Head of caudate nucleus (tissue), 42 donors: ENCODE measurements around the gene OR10G7.
A peak's percentile ranks its signal among the peaks of the same experiment; 100 is the strongest.

Experiments
- DNase-seq, 42 donors: peaks; one replicate each; pipeline versions ENCODE4 v3.0.0 to v3.0.0-alpha.2; 2020 to 2021; ENCODE audit warnings: mixed read lengths in 7 of 42
- intact Hi-C: fragments of 100-400 bp; cut with DNase I; formaldehyde crosslinking; loops from one replicate; pipeline ENCODE4 v1.15.0; 2022

Gene OR10G7

GRCh38 chr11:124041254-124041653 is at the start of gene OR10G7:
OR10G7 (minus strand) TSS chr11:124041325; CDS start chr11:124039001, 2,324 bp downstream.
- DNase-seq = no peak
- intact Hi-C loops = no loop called here

- peak; percentile 43 to 91 (median 74) for DNase-seq
- intact Hi-C loops = no loop called here
These were observed 45.1 kb upstream of the OR10G7 start for GRCh38 chr11:124085997-124086846.

- intact Hi-C loops = no loop called here
- no peak for DNase-seq
These were observed 44.5 kb upstream of the OR10G7 start for GRCh38 chr11:124085583-124085982.

GRCh38 chr11:124082371-124082770 is 41.2 kb upstream of the OR10G7 start:
- no peak for DNase-seq
- intact Hi-C loops = no loop called here

GRCh38 chr11:124081483-124081882 is 40.4 kb upstream of the OR10G7 start:
- DNase-seq = no peak
- intact Hi-C loops = no loop called here

GRCh38 chr11:124080327-124081001 is 39.3 kb upstream of the OR10G7 start:
- intact Hi-C loops = no loop called here
- DNase-seq = no peak

GRCh38 chr11:124079631-124080326 is 38.7 kb upstream of the OR10G7 start:
- DNase-seq = no peak
- intact Hi-C loops = no loop called here

- no peak for DNase-seq
- intact Hi-C loops = no loop called here
These were observed 37.5 kb upstream of the OR10G7 start for GRCh38 chr11:124078591-124078990.

- DNase-seq = no peak
- intact Hi-C loops = no loop called here
These were observed 36.1 kb upstream of the OR10G7 start for GRCh38 chr11:124077266-124077665.

- DNase-seq = peak in 41 of 42 donors; percentile 19 to 75 (median 49)
- intact Hi-C loops = no loop called here
These were observed 34.9 kb upstream of the OR10G7 start for GRCh38 chr11:124075841-124076651.

GRCh38 chr11:124075492-124075840 is 34.3 kb upstream of the OR10G7 start:
- no peak for DNase-seq
- intact Hi-C loops = no loop called here

GRCh38 chr11:124074554-124074953 is 33.4 kb upstream of the OR10G7 start:
- DNase-seq = no peak
- intact Hi-C loops = no loop called here

GRCh38 chr11:124072147-124072546 is 31.0 kb upstream of the OR10G7 start:
- no peak for DNase-seq
- intact Hi-C loops = no loop called here

GRCh38 chr11:124071623-124071948 is 30.5 kb upstream of the OR10G7 start:
- intact Hi-C loops = no loop called here
- DNase-seq = no peak

GRCh38 chr11:124070915-124071622 is 29.9 kb upstream of the OR10G7 start:
- intact Hi-C loops = no loop called here
- DNase-seq = peak; percentile 25 to 89 (median 78)

GRCh38 chr11:124069429-124070401 is 28.6 kb upstream of the OR10G7 start:
- DNase-seq = peak in 36 of 42 donors; percentile 22 to 78 (median 46)
- intact Hi-C loops = no loop called here

- DNase-seq = no peak
- intact Hi-C loops = no loop called here
These were observed 27.5 kb upstream of the OR10G7 start for GRCh38 chr11:124068601-124069110.
